HG03064 (cell line): ENCODE results near the gene DNAJC4.

ENCODE experiments used
- ATAC-seq: cut with Tn5 transposase; IDR thresholded peaks from one replicate; pipeline ENCODE4 v1.9.1; 2021; ENCODE audit warnings: low read depth; ENCODE audit not compliant: unreplicated experiment

The DNAJC4 gene

DNA sequence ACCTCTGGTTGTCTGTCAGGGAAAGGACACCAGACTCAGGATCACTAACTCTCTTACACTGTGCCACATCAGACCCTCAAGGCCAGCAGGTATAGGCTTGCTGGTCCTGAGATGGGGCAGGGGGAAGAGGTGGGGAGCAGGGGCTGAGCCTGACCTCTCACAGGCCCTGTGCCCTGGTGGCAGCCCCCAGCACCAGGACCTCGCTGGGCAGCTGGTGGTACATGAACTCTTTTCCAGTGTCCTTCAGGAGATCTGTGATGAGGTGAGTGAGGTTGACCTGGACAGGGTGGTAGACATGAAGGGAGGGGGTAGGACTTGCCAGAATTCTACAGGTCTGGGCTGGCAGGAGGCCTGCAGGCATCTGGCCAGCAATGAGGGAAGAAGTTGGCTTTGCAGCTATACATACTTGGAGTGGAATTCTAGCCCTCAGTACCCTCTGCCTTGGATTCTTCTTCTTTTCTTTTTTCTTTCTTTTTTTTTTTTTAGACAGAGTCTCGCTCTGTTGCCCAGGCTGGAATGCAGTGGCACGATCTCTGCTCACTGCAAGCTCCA lies 2.9 kb upstream of the DNAJC4 start:
- no peak for ATAC-seq

DNA sequence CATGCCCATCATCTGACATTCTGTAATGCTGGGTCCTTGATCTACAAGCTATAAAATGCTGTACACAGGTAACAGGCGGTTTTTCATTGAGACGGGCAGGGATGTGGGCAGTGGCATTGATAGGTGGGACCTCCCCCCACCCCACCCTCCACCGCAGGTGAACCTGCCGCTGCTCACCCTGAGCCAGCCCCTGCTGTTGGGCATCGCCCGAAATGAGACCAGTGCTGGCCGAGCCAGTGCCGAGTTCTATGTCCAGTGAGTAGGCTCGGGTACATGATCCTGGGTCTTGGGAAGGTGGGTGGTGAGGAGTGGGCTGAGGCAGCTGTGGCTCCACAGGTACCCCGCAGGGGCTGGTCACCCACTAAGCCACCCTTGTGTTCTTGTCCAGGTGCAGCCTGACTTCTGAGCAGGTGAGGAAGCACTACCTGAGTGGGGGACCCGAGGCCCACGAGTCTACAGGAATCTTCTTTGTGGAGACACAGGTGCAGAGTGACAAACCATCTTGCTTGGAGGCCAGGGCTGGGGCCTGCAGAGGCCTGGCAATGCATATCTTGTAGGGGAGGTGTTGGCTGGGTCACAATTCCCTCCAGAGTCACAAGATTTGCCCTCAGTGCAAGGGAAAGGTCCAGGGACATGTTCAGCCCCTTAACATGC lies 1.1 kb upstream of the DNAJC4 start:
- ATAC-seq = no peak

DNA sequence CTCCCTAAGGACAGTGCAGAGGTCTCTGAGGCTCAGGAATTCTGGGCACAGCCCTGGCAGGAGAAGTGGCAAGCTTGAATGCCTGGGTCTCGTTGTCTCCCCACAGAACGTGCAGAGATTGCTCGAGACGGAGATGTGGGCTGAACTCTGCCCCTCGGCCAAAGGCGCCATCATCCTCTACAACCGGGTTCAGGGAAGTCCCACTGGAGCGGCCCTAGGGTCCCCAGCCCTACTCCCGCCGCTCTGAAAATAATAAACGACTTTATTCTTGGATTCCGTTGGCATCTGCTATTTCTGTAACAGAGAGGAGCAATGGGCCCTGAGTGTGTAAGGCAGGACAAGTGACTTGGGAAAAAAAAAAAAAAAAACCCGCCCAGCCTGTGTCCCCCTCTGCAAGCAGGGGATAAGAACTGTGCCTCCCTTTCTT lies 591 bp upstream of the DNAJC4 start:
- no peak for ATAC-seq

DNA sequence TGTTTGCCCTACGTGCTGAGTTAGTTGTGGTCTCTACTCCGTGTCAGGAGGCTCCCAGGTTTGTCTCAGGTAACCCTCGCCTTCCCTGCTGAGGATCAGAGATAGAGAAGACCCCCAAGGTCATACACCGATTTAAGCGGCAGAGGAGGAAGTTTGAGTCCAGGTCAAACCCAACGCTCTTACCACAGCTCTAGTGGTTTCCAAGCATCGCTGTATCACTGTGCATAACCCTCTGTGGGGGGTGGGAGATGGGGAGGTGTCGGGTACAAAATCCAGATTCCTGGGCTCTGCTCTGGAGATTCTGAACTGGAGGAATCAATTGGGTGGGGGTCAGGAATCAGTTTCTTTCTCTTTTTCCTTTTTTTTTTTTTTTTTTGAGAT lies 627 bp downstream of the DNAJC4 start:
- ATAC-seq = no peak

DNA sequence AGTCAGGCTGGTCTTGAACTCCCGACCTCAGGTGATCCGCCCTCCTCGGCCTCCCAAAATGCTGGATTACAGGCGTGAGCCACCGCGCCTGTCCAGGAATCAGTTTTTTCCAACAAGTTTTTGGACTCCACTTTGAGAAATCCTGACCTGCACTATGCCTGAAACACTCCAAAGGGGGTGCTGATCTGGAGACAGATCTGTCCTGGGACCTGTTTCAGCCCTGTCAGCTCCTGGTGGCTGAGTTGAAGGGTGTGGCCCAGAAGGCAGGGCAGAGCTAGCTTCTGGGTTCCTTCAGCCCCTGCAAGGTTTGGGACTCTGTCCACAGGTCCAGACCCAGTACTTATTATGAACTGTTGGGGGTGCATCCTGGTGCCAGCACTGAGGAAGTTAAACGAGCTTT lies 1.2 kb downstream of the DNAJC4 start:
- ATAC-seq = no peak

DNA sequence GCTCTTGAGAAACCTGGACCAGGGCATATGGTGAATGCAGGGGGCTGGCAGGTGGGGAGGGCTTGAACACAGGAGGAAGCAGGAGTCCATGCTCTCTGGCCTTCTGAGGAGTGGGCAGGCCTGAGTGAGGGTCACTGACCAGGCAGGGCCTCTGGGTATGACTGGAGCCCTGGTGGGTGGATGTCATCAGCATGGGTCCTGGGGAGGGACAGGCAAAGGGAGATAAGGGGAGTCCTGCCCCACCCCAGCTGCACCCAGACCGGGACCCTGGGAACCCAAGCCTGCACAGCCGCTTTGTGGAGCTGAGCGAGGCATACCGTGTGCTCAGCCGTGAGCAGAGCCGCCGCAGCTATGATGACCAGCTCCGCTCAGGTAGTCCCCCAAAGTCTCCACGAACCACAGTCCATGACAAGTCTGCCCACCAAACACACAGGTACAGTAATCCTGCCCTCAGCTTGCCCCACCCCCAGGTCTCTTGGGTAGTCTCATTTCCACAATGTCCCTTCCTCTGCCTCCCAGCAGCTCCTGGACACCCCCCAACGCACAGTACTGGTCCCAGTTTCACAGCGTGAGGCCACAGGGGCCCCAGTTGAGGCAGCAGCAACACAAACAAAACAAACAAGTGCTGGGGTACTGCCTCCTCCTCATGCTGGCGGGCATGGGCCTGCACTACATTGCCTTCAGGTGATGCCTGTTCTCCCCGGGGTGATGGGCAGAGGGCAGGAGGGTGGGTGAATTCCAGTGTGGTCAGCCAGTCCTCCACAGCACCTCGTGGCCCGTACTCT lies 2.0 kb downstream of the DNAJC4 start:
- ATAC-seq = no peak

DNA sequence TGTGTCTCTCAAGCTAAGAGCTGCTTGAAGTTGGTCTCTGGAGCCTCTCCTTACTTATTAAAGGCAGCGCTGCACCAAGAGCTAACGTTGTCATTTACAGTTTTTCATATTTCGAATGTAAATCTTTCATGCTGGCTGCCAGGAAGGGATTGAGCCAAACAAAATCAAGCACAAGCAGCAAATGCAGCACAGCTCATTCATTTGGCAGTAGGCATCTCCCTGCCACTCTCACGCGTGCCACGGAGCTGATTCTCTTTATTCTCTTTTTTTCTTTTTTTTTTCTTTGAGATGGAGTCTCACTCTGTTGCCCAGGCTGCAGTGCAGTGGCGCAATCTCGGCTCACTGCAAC lies 2.6 kb downstream of the DNAJC4 start:
- ATAC-seq = no peak

DNA sequence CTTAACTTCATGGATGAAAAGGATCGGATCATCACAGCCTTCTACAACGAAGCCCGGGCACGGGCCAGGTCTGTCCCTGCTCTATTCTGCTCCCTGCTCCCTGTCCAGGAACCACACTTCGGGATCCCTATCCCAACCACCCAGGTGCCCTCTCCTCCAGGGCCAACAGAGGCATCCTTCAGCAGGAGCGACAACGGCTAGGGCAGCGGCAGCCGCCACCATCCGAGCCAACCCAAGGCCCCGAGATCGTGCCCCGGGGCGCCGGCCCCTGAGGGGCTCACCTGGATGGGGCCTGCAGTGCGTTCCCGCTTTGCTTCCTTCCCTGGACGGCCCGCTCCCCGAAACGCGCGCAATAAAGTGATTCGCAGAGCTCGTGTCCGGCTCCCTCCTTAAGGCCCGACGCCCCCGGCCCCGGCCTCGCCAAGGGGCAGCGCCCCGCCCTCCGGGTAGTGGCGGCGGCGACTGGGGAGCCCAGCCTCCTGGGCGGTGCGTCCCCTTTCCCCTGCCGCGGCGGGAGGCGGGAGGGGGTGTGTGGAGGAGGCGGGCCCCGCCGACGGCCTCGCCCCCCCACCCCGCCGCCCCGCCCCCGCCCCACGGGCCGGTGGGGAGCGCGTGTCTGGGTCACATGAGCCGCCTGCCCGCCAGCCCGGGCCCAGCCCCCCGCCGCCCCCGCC lies 3.7 kb downstream of the DNAJC4 start, which contains the start of gene VEGFB:
Gene VEGFB (plus strand): TSS at position 672 of the 674 bp plus-strand sequence. CDS start 250 bp downstream, outside the sequence.
- ATAC-seq = no peak

- ATAC-seq = no peak
Observed at GRCh38 chr11:64234647-64235379, 4.5 kb downstream of the DNAJC4 start.

- ATAC-seq = no peak
Observed at GRCh38 chr11:64235437-64236161, 5.3 kb downstream of the DNAJC4 start.

- no peak for ATAC-seq
Observed at GRCh38 chr11:64237484-64237951, 7.2 kb downstream of the DNAJC4 start.

DNA sequence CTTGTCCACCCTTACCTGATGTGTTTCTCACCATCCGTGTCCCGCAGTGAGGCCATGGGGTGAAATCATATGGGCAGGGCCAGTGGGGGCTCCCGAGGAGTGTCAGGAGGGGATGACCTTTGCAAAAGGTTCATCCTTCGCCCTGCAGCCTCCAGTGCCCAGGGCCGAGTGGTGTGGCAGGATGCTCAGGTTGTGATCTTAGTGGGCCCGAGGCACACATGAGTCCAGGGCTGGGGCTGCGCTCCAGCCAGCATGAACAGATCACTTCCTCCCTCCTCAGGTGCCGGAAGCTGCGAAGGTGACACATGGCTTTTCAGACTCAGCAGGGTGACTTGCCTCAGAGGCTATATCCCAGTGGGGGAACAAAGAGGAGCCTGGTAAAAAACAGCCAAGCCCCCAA lies 7.7 kb downstream of the DNAJC4 start:
- ATAC-seq = no peak

GRCh38 chr11:64238999-64239398 lies 8.7 kb downstream of the DNAJC4 start:
- no peak for ATAC-seq

DNA sequence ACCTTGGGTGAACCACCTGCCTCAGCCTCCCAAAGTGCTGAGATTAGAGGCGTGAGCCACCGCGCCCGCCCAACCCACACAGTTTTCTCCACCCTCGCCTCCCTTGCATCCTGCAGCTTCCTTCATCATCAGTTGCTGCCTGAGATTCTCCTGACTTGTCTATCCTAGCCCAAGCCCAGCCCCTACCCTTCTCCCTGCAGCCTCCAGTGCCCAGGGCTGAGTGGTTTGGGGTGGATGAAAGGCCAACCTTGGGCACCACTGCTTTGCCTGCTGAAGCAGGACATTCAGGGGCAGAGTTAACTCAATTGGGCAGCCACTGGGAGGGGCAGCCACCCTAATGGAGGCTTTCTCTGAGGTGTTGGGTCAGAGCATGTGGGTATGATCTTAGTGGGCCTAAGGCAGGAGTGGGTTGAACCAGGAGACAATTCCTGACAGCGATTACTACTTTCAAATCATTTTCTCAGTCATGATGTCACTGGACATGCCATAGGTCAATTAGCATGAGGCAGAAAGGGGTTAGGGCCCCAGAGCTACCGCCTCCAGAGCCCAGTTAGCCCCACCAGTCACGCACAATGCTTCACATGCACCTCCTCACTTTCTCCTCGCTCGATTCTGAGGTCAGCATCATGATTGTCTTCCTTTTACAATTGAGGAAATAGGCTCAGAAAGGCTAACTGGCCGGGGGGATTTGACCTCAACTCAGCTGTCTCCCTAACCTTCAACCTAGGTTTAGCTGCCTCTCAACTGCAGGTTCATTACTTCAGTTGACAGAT lies 9.5 kb downstream of the DNAJC4 start:
- ATAC-seq = no peak

DNA sequence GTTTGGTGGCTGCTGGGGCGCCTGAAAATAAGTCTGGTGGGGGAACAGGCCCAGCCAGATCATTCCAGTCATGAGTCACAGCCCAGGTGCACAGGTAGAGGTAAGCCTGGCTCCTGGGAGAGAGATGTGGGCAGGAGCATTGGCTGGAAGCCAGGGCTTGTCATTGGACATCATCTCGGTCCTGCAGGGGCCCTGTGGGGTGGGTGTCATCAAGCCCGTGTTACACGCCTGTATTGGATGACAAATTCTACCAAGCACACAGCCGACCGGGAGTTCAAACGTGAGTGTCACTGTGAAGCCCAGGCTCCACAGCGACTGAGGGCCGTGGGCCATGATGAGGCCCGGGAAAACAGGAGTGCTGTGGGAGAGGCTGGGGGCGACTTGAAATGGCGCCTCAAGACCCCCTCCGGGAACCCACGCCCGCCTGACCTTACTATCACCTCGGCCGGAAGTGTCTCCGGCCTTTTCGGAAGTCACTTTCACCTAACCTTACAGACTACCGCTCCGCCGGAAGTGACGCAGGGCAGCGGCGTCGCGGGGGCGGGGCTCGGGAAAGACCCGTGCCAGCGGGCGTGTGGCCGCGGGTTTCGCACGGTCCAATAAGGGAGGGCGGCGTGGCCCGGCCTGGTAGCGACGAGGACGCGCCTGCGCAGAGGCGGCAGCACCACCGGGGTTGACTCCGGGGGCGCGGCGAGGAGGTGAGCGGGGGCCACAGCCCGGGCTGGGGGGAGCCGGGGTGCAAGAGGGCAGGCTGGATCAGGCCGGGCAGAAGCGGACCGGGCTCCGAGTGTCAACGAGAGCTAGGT lies 10.3 kb downstream of the DNAJC4 start, which contains the start of gene FKBP2:
Gene FKBP2 (plus strand): TSS at position 661 of the 806 bp plus-strand sequence. CDS start 1,293 bp downstream, outside the sequence.
- ATAC-seq = peak; percentile 49

DNA sequence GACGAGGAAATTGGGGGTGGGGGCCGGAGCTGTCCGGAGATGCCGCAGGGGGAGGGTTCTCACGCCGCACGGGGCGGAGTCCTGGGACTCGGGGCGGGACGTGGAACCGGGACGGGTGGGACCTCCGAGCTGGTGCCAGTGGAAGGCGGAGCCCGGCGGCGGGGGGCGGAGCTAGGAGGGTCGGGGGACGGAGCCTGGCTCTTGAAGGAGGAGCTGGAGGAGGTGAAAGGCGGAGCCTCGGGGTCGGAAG lies 10.8 kb downstream of the DNAJC4 start:
- ATAC-seq = no peak

- peak; percentile 52 for ATAC-seq
Observed at GRCh38 chr11:64241491-64242374, 11.4 kb downstream of the DNAJC4 start.
